Limb (tissue), 2 donors: Measurements from ENCODE around the gene LYAR.

Experiments used
- DNase-seq, 2 donors: peaks; one replicate each; pipeline ENCODE4 v3.0.0-alpha.2; 2016; ENCODE audit errors: extremely low spot score in 2 of 2

Gene LYAR

GRCh38 chr4:4316150-4316495 lies 26.2 kb upstream of the LYAR start:
- DNase-seq, result no peak

GRCh38 chr4:4315461-4316149 lies 25.7 kb upstream of the LYAR start:
- DNase-seq, result peak in 1 of 2 donors; percentile 8

- no peak for DNase-seq
Measured at GRCh38 chr4:4311193-4311592, 21.2 kb upstream of the LYAR start.

- no peak for DNase-seq
Measured at GRCh38 chr4:4308800-4309441, 19.0 kb upstream of the LYAR start.

GRCh38 chr4:4306920-4307319 lies 17.0 kb upstream of the LYAR start:
- no peak for DNase-seq

GRCh38 chr4:4302416-4302815 lies 12.5 kb upstream of the LYAR start:
- DNase-seq, result no peak

- DNase-seq, result no peak
Measured at GRCh38 chr4:4302001-4302400, 12.0 kb upstream of the LYAR start.

- no peak for DNase-seq
Measured at GRCh38 chr4:4299006-4299405, 9.1 kb upstream of the LYAR start.

GRCh38 chr4:4296283-4296846 lies 6.4 kb upstream of the LYAR start:
- no peak for DNase-seq

- DNase-seq, result no peak
Measured at GRCh38 chr4:4293279-4293678, 3.3 kb upstream of the LYAR start.

GRCh38 chr4:4289597-4289940 lies 385 bp downstream of the LYAR start:
- DNase-seq, result no peak

GRCh38 chr4:4289055-4289454 lies 899 bp downstream of the LYAR start:
- no peak for DNase-seq

GRCh38 chr4:4288098-4288497 lies 1.9 kb downstream of the LYAR start:
- no peak for DNase-seq

- DNase-seq, result no peak
Measured at GRCh38 chr4:4284827-4285618, 4.9 kb downstream of the LYAR start.

GRCh38 chr4:4281787-4282186 lies 8.2 kb downstream of the LYAR start:
- no peak for DNase-seq

GRCh38 chr4:4277531-4277930 lies 12.4 kb downstream of the LYAR start:
- no peak for DNase-seq

GRCh38 chr4:4274226-4274625 lies 15.7 kb downstream of the LYAR start:
- DNase-seq, result no peak

- DNase-seq, result no peak
Measured at GRCh38 chr4:4271912-4272311, 18.0 kb downstream of the LYAR start.

GRCh38 chr4:4270529-4270928 lies 19.4 kb downstream of the LYAR start:
- no peak for DNase-seq

GRCh38 chr4:4269856-4270255 lies 20.1 kb downstream of the LYAR start:
- no peak for DNase-seq

- no peak for DNase-seq
Measured at GRCh38 chr4:4269331-4269731, 20.6 kb downstream of the LYAR start.

- DNase-seq, result no peak
Measured at GRCh38 chr4:4268776-4269175, 21.2 kb downstream of the LYAR start.

- DNase-seq, result no peak
Measured at GRCh38 chr4:4267981-4268380, 22.0 kb downstream of the LYAR start.
